GM12801 (cell line): ENCODE measurements around the gene CDK11B.

ENCODE experiments used
- TF ChIP-seq, protein P1 (sequence below): IDR thresholded peaks from one replicate; pipeline ENCODE4 v1.5.1; 2011; ENCODE audit warnings: control low read depth; ENCODE audit not compliant: insufficient read length; ENCODE audit errors: extremely low read depth

The CDK11B gene

DNA sequence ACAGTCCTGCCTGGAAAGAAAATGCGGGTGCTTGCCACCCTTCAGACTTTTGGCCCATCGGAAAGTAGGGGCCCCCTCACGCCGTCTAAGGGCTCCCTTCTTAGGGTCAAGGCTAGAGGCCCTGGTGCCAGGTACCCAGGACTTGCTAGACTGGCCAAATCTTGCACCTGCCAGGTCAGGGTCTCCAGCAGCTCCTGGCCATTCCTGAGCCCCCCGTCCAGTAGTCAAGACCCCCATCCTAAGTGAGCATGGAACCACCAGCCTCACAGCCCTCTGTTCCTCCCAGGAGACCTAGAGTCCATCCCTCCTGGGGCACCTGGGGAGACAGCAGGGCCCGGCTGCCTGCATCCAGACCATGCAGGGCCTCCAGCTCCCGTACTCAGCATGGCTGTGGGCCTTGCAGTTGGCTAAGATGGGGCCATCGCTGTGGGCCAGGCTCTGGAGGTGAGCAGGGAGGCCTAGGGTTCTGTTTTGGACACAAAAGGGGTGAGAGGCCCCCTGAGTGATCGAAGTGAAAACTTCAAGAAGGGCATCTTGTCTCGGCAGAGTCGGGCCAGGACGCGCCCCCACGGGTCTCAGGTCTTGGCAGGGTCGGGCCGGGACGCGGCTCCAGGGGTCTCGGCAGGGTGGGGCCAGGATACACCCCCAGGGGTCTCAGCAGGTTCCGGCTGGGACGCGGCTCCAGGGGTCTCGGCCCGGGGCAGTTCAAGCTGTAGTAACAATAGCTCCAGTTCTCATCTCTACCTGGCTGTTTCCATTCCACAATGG is 64.8 kb downstream of the CDK11B start:
- TF ChIP-seq, protein P1, sequence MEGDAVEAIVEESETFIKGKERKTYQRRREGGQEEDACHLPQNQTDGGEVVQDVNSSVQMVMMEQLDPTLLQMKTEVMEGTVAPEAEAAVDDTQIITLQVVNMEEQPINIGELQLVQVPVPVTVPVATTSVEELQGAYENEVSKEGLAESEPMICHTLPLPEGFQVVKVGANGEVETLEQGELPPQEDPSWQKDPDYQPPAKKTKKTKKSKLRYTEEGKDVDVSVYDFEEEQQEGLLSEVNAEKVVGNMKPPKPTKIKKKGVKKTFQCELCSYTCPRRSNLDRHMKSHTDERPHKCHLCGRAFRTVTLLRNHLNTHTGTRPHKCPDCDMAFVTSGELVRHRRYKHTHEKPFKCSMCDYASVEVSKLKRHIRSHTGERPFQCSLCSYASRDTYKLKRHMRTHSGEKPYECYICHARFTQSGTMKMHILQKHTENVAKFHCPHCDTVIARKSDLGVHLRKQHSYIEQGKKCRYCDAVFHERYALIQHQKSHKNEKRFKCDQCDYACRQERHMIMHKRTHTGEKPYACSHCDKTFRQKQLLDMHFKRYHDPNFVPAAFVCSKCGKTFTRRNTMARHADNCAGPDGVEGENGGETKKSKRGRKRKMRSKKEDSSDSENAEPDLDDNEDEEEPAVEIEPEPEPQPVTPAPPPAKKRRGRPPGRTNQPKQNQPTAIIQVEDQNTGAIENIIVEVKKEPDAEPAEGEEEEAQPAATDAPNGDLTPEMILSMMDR: no peak

DNA sequence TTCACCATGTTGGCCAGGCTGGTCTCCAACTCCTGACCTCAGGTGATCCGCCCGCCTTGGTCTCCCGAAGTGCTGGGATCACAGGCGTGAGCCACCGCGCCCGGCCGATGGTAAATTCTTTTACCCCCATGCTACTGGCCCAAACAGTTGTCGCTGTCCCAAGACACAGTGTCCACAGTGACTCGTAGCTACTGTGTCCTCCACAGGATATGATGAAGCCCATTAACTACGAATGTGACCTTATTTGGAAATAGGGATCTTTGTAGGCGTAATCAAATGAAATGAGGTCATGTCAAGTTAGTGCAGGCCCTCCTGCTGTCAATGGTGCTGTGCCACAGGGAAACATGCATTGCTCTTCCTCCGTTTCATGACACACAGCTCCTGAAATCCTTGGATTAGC is 67.4 kb downstream of the CDK11B start:
- TF ChIP-seq, protein P1: no peak
